HG02588 (cell line): ENCODE measurements around the gene LFNG.
"Not testable (repeated sequence)": the region's sequence is repeated elsewhere in the genome, so short reads cannot be mapped to it uniquely, and the experiment has no call there.

Source experiments
- ATAC-seq: cut with Tn5 transposase; IDR thresholded peaks from one replicate; pipeline ENCODE4 v1.9.1; 2021; ENCODE audit warnings: mild to moderate bottlenecking, moderate library complexity; ENCODE audit not compliant: unreplicated experiment

Gene LFNG

DNA sequence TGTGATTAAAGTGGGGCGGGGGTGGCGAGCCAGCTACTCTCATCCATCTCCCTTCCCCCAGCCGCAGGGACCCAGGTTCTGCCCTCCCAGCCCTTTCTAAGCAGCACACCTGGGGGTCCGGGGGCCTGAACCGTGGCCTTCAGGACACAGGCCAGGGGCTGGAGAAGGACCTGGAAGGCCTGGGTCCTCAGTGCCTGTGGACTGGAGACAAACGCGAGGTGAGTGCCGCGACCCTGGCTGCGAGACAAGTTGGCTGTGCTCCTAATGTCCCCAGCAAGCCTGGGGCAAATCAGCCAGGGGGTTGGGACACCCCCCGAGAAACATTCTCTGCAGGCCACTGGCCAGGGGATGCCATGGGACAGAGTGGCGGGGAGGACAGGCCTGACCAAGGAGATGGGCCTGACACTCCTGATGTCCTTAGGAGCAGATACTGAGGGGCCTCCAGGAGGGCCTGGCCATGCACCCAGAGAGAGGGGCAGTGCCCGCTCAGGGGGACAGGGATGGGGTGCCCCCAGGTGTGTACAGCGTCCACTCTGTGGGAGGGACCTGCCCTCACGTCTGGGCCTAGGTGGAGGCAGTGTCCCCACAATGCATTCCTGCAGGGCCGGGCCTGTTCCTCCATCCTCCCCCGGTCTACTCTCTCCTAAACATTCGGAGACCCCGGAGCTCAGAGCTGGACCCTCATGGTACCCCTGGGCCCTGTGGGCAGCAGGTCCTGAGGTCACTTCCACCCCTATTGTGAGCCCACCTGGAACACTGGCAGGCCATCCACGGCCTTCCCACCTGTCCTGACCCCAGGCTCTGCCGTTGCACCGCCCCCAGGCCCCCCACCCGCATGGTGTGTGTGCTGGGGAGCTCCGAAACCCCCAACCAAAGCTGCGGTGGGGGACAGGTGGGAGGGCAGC lies 22.7 kb downstream of the LFNG start:
- ATAC-seq: no peak

DNA sequence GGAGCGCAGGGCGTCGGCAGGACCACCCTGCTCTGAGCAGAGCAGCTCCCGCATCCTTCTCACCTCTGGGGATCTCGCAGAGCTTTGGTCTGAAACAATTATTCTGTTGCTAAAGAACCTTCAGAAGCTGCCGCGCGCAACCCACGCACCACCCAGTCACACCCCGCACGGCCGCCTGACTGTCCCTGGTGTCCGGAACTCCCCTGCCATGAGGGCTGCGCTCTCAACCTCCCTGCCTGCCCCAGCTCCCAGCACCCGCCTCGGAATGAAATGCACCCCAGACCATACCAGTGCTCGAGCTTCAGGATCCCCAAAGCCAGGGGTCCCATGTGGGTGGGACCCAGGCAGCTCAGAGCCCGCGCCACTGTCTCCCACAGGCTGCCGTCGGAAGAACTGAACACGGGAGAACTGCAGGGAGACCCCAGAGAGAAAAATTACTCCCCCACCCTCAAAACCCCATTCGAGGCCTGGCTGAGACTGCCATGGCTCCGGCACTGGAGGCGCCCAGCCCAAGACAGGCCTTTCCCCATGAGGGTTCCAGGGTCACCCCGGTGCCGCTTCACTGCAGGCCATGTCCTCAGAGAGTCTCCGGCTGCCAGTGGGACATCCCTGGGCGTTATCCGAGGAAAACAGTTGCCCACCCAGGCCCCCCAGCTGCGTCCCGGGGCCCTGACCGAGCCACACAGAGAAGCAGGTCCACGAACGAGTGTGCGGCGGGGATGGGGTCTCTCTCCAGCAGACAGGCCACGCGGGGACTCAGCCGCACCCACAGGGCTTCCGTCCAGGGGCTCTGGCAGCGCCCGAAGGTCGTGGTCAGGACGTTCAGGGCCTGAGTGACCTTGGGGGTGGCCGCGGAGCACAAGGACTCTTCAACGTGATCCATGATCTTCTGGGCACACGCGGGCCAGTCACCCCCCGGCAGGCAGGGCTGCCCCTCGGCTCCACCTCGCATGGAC lies 23.6 kb downstream of the LFNG start:
- no peak for ATAC-seq

DNA sequence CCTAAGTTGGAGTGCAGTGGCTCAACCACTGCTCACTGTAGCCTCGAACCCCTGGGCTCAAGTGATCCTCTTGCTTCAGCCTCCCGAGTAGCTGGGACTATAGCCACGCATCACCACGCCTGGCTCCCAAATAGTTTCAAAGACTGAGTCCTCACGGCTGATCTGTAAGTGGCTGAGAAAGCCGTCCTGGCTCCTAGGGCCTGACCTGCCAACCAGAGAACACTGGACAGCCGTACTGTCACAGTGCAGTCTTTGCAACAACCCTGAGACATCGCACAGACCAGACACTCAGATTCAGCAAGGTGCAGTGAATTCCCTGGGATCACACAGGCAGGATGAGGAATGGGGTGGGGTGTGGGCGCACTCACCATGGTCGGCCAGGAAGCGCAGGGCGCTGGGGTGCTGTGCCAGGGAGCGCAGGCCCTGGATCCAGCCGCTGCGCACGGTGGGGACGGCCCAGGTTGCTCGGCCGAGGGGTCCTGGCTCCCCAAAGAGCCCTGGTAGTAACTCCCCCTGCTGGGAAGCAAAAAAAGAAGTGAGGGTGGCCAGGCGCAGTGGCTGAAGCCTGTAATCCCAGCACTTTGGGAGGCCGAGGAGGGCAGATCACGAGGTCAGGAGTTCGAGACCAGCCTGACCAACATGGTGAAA lies 25.1 kb downstream of the LFNG start:
- no peak for ATAC-seq

DNA sequence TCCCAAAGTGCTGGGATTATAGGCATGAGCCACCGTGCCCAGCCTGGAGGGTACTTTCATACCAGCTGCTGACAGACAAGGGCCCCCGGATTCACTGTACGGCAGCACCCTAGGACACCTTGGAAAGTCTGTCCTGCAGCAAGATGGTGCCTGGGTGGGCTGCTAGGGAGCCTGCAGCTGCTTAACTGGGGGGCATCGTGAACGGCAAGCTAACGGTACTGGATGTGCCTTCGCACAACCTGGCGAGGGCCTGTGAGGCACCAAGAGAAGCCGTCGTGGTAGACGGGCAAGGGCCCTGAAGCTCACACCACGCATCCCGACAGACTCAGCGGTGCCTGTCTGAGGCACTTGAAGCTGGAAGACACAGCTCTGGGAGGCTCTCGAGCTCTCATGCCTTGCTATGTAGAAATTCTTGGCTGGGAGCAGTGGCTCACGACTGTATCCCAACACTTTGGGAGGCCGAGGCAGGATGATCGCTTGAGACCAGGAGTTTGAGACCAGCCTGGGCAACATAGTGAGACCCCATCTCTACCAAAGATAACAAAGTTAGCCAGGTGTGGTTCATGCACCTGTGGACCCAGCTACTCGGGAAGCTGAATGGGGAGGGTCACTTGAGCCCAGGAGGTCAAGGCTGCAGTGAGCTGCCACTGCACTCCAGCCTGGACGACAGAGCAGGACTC lies 26.3 kb downstream of the LFNG start:
- no peak for ATAC-seq

DNA sequence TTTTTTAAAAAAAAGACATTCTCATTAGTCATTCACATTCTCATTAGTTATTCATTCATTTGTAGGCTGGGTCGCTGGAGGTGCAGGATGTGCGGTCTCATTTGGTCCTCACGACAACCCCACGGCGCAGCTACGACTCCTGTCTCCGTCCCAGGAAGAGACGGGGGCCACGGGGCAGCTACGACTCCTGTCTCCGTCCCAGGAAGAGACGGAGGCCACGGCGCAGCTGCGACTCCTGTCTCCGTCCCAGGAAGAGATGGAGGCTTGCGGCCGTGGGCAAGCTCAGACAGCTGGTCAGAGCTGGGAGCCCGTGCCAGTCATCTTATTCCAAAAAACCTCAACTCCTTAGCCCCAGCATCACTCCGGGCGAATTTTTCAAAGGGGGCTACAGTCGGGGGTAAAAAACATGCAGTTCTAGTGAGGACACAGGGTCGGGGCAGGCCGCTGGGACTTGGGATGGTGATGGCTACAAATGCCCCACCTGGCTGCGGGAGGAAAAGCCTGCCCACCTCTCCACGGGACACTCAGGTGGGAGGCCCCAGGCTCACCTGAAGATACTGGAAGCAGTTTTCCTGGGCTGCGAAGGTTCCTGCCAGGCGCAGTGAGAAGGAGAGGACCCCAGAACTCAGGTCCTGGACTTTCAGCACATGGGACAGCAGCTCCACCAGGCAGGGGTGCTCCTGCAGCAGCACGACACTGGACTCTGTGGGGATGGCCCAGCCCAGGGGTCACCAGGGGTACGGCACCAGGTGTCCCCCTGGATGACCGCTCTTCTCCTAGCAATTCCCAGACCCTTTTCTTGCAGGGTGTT lies 27.4 kb downstream of the LFNG start:
- ATAC-seq: no peak

DNA sequence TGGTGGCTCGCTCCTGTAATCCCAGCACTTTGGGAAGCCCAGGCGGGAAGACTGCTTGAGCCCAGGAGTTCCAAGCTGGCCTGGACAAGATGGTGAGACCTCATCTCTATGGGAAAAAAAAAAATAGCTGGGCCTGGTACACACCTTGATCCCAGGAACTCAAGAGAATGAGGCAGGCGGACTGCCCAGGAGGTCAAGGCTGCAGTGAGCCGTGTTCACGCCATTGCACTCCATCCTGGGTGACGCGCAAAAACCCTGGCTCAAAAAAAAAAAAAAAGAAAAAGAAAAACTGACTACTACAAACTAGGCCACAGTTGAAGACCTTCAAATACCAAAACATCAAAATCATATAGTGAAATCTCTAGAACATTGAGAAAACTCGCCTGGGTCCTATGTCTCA lies 31.8 kb downstream of the LFNG start:
- no peak for ATAC-seq

DNA sequence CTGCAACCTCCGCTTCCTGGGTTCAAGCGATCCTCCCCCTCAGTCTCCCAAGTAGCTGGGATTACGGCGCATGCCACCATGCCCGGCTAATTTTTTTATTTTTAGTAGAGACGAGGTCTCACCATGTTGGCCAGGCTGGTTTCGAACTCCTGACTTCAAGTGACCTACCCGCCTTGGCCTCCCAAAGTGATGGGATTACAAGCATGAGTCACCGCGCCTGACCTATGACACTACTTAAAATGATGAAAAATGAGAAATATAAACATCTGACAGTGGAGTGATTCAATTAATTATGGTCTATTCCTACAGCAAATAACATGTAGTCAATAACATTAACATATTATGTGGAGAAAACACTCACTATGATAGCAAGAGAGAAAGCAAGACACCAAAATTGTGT lies 33.5 kb downstream of the LFNG start:
- ATAC-seq: no peak

DNA sequence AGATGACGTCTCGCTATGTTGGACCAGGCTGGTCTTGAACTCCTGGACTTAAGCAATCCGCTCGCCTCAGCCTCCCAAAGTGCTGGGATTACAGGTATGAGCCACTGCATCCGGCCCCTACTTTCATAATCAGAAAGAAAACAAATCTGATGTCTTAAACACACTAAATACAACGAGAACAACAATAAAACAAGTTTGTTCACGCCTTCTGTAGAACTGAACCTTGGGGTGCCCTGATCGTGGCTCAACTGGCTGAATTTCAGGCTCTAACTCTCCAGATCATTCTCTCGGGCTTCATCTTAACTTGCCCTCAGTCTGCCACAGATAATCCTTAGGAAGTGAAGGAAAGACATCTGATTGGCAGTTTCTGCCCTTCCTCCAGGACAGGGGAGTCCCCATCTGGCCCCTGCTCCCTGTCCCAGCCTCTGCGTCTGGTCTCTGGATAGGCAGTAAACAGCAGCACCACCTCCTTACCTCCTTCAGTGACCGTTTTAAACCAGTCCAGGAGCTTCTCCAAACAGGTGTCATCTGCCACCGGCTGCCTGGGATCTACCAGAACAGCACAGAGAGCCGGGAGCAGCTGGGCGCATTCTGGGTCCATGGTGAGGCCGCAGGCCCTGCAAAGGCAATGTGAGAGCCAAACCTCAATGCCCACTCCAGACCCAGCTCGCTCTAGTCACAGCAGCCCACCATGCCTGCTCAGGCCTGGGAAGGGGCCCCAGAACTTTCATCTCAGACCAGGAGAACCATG lies 34.4 kb downstream of the LFNG start:
- ATAC-seq: no peak

DNA sequence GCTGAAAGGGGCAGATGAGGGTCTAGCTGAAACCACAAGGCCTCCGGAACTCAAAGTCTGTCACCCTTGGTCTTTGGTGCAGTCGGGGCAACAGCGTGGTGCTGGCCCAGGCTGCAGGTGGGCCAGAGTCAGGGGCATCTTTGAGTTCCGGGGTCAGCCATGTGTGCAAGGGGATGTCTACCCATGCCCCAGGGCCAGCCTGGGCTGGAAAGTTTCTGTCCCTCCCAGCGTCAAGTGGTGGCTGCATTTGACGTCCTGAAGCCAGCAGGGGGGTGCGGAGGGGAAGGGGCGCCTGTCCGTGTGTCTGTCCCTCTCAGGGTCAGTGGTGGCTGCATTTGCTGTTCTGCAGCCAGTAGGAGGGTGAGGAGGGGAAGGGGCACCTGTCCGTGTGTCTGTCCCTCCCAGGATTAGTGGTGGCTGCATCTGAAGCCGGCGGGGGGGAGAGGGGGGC lies 35.1 kb downstream of the LFNG start:
- no peak for ATAC-seq

DNA sequence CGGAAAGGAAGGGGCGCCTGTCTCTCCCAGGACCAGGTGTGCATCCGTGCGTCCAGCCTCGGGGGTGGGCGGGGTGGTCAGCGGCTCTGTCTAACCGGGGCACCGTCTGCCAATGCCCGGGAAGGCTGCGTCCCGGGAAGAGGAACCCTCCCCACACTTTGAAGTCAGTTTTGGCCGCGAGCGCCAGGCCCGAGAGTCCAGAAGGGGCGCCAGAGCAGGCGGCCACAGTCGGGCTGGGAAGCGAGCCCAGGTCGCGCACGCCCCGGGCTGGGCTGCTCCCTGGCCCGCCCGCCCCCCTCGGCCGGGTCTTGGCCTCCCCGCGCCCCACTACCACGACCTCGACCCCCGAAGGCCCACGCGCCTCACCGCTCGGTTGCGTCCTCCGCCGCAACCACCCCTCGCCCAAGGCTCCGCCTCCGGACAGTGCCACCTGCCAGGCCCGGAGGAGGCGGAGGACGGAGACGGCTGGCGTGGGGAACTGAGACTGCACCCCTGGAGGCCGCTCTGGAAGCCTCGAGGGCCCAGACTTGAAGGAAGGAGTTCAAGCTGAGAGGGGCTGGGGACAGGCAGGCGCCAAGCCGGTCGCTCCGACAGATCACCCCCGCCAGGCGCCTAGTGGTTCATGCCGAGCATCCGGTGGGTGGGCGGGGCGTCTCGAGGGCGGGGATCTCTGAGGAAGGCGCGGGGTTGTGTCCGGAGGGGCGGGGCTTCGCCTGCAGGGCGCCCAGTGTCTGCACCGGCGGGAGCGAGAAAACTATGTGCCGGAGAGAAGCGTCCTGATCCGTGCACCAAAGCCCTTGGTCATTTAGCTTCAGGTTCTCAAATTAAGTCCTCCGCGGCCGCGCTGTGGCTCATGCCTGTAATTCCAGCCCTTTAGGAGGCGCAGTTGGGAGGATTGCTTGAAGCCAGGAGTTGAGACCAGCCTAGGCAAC lies 35.8 kb downstream of the LFNG start, which contains the start of gene BRAT1:
Gene BRAT1 (minus strand): TSS at position 404 of the 932 bp plus-strand sequence. CDS start 1,093 bp downstream, outside the sequence.
- ATAC-seq: peak; percentile 66

DNA sequence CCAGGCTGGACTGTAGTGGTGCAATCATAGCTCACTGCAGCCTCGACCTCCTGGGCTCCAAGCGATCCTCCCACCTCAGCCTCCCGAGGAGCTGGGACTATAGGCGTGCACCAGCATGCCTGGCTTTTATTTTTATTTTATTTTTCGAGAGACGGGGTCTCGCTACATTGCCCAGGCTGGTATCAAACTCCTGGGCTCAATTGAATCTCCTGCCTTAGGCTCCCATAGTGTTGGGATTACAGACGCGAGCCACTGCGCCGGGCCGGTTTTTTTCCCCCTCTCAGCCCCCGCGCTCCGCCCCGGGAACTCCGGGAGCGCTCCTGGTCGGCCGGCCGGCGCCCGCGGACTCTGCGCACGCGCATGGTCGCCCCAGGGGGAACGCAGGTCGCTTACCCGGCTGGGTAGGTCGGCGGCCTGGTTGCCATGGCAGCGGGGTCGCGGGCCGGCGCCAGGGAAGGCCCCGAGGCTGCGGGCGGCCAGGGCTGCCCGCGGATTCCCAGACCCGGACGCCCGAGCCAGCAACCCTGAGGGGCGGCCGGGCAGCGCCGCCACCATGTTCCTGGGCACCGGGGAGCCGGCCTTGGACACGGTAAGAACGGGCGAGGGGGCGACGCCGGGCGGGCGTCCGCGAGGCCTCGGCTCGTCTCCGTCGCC lies 39.2 kb downstream of the LFNG start, which contains the start of gene IQCE:
Gene IQCE (plus strand): TSS at position 351 of the 654 bp plus-strand sequence. CDS start 203 bp downstream, at position 554.
- ATAC-seq: peak; percentile 63

DNA sequence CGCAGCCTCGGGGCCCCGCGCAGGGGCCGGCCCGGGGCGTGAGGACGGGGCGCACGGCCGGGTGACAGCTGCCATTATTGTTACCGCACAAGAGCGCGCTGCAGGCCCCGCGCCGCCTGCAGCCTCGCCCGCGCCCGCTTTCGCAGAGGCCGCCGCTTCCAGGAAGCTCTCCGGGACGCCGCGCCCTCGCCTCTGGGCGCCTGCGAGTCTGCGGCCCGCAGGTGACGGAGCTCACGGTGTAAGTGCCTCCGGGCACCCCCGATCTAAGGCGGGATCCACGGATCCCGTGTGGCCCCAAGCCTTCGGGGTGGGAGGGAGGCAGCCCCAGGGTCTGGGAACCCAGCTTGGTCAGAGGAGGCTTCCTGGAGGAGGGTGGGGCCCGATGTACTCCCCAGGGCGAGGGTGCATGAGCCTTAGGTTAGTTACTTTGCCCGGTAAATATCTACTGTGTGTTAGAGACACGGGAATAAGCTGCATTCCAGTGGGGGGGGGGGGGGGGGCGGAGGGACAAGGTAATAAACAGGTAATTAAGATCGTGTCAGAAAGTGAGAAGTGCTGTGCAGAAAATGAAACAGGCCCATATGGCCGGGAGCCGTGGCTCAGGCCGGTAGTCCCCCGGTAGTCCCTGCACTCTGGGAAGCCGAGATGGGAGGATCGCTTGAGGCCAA lies 39.8 kb downstream of the LFNG start:
- ATAC-seq: peak; percentile 4

DNA sequence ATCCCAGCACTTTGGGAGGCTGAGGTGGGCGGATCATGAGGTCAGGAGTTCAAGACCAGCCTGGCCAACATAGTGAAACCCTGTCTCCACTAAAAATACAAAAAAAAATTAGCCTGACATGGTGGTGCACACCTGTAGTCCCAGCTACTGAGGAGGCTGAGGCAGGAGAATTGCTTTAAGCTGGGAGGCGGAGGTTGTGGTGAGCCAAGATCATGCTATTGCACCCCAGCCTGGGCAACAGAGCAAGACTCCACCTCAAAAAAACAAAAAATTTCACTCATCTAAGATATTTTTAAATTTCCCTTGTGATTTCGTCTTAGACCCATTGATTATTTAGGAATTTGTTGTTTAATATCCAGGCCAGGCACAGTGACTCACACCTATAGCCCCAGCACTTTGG lies 44.4 kb downstream of the LFNG start:
- ATAC-seq: not testable (repeated sequence)

DNA sequence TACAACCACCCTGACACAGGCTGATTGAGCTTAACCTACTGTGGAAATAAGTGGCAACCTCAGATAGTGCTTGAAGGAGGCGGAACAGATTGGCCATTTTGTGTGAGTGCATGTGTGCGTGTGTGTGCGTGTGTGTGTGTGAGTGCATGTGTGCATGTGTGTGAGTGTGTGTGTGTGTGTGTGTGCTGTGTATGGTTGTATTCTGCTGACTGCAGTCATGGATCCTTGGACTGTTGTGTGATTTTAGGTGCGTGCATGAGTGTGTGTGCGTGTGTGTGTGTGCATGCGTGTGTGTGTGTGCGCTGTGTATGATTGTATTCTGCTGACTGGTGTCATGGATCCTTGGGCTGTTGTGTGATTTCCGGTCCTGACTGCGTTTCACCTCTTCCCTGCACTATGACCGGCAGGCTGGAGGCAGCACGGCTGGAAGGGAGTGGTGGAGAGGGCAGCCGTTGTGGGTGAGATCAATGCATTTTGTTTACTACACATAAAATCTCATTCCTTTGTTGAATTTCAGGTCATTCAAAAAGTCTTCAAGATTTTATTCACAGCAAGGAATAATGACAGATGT lies 45.5 kb downstream of the LFNG start:
- ATAC-seq: no peak

DNA sequence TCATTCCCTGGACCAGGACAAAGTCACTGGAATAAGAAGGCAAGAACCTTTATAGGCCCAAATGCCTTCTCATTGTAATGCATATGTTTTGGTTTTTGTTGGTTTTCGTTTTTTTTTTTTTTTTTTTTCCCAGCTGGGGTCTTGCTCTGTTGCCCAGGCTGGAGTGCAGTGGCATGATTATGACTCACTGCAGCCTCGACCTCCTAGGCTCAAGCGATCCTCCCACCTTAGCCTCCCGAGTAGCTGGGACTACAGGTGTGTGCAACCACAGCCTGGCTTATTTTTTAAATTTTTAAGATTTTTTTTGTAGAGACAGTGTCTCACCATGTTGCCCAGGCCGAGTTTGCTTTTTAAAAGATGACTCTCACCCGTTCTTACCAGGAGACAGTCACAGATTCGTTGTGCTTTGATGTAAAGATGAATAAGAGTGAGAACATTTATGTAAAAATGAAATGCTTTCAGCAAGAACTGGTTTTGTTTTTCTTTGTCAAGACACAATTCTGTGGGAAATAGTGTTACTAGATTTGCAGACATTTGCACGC lies 46.8 kb downstream of the LFNG start:
- no peak for ATAC-seq
